CD4-positive, alpha-beta T cell treated with Interleukin-17A for 4 hours (primary cell): ENCODE measurements around the gene TTLL12.

Experiments
- DNase-seq: peaks from one replicate; pipeline ENCODE4 v3.0.0-alpha.2; 2020; ENCODE audit warnings: mixed read lengths

Gene TTLL12

DNA sequence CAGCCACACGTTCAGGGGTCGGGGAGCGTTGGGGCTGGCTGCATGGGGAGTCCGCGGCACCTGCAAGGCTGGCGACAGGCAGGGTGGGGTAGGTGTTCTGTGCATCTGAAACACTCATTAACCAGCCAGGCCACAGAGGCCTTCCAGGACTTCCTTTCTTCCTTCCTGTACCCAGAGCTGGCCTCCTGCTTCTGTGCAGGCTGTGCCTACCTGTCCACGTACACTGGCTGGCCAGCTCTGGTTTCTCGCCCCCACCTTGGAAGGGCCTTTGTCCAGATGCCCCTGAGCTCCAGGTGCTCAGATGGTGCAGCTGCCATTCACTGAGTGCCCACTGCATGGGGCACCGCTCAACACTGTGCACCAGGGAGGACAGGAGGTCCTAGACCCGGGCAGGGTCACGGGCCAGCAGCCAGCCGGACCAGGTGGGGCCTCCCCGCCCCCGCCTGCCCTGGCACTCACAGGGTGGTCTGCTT, 15.9 kb downstream of the TTLL12 start:
- DNase-seq = no peak

DNA sequence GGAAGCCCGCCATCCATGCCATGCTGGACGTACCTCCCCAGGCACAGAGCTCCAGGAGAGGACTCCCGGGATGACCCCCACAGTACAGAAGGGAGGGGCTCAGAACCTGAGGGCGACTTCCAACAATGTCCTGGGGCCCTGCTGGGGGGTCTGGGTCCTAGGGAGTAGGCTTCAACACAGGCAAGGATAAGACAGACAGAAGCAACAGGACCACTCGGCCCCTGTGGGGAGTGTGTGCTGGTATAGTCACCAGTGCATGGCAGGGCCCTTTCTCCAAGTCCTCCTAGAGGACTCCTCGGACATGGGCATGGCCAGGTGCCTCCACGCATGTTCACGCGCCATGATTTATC, 16.8 kb downstream of the TTLL12 start:
- no peak for DNase-seq

DNA sequence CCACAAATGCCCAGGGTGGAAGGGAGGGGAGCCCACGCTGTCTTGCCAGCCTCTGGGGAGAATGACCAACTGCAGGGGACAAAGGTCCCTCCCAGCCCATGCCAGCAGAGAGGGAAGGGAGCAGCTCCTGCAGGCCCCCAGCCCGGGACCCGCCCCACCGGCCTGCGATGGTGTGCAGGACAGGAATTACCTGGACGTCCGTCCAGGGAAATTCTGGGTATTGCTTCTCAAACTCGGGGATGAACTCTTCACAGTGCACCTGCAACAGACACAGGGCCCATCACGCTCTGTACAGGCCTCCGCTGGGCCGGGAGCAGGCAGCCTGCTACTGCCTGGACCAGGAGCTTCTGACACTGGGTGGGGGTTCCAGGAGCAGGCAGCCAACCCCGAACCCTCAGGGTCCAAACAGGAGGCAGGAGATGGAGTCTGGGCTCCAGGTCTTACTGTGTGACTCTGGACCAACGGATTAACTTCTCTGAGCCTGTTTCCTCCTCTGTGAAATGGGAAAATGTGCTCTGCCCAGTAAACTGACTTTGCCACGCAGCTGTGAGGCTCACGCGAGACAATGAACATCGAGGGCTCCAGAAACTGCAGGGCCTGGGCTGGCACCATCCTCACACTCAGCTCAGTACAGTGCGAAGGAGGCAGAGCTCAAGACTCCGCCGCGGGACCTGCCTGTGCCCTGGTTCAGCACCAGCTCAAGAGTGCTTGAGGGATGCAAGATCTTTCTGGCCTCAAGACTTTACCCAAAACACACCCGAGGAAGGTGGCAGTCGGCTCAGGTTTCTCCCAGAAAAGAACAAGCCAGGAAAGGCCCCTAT, 17.4 kb downstream of the TTLL12 start:
- no peak for DNase-seq

DNA sequence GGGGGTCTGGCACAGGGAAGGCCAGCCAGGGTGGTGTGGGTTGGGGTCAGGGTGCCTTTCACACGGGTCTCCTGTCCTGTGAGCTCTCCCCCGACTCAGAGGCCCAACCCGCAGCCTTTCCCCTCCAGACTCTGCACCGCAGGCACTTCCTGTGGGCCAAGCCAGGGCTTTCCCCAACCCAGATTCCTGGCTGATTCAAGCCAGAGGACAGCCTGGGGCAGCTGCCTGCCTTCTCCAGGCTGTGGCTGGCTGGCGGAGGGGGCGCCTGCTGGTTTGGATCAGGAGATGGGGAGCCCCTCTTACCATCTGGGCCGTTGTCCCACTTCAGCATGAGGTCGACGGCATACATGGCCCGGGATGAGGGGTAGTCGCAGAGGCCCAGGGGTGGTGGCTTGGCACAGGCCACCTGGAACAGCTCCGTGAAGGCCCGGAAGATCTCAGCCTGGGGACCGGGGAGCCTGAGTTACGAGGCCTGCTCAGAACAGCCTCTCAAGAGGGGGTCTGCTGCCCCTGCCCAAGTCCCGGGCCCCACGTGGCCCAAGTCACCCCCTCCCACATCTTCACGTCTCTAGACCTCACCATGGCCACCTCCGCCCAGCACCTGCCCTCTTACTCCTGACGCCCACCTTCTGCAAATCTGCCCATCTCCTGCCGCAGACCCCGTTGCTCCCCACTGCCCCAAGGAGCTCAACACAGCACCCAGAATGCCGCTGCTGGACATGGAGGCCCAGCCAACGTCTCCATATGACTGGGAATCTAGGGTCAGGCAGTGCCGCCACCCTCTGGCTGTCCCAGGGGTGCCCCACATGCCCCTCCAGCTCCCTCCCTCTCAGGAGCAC, 18.2 kb downstream of the TTLL12 start:
- DNase-seq = no peak

DNA sequence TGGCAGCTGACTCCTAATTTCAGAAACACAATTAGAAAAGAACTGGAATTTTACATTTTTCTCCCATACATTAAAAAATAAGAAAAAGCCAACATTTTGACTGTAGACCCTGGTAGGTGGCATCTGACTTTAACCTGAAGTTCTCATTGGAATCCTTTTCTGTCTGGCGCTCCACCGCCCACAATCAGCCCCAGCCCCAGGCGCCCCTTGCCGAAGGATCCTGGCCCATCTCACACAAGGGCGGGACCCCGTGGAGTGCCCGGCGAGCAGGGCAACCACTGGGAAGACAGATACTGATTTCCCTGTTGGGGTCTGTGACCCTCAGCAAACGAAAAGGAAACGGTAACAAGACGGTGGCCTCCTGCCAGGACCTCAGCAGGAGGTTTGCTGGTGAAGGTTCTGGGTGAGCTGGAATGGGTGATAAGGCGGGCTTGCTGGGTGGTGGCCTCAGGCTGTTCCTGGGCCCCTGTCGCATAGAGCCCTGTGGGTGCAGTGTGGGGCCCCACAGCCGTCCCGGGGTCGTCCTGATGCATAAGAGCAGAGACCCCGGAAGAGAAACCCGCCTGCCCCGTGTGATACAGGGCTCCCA, 19.8 kb downstream of the TTLL12 start:
- DNase-seq = no peak

DNA sequence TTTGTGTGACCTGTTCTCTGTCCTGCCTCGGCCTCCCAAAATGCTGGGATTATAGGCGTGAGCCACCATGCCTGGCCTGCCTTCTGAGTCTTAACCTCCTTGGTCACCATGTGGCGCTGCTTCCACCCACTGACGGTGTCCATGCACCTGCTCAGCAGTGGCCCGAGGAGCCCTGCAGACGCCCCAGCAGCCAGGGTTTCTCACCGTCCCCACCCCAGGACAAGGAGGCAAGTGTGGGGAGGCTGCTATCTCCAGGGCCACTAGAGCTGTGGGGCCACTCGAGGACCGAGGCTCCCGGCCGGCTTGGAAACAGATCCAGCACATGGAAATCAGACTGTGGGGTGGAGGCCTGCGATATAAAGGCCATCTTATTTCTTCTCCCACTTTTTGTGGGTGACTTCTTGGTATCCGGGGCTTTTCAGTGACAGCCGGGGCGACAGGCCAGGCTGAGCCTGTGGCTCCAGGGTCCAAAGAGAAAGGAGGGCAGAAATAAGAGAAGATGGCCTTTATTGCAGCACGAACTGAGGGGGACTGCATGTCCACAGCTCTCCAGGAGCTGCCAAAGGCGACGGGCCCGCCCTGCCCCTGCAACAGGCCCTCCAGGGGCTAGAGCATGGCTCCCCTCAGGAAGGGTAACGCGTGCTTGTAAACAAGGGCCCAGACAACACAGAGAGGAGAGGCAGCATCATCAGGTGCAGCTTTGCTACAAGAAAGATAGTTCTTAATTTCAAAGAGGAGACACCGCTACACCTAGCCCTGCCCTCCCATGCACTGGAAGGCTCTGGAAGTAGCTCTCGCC, 20.6 kb downstream of the TTLL12 start:
- no peak for DNase-seq

DNA sequence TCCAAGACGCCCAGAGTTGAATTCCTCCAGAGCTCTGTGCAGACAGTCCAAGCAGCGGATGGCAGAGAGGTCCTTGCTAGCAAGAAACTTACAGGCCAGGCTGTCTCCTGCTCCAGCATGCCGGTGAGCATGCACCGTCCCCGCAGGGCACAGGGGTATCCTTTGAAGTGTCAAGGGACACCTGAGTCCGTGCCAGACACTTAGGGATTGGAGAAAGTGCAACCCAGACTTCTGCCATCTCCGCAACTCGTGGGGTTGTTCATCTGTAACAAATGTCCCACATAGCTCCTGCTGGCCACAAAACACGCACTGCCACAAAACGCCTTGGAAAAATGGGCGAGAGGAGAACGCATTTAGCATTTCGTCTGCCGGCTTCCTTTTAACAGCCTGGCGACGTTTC, 22.3 kb downstream of the TTLL12 start:
- DNase-seq = no peak

DNA sequence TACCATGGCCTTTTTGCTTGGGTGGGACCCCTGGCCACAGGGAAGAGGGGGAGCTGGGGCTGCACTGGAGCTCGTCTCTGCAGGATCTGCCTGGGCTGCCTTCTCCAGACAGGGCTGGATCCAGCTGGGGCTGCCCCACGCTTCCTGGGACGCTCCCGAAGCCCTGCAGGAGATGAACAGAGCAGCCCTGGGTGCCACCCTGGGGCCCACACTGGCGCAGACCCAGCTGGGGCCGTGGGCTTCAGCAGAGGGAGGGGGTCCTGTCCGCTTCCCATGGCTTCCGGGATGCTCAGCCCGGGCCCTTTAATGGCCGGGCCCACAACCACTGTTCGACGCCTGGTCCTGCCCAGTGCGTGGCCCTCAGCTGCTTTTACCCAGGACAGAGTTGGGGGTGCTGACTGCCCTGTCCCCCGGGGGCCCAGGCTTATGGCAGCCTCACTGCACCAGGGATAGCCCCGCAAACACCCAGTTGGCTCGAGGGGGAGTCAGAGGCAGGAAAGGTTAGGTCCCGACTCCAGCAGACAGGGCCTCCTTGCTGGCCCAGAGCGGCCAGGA, 23.6 kb downstream of the TTLL12 start:
- DNase-seq = no peak

DNA sequence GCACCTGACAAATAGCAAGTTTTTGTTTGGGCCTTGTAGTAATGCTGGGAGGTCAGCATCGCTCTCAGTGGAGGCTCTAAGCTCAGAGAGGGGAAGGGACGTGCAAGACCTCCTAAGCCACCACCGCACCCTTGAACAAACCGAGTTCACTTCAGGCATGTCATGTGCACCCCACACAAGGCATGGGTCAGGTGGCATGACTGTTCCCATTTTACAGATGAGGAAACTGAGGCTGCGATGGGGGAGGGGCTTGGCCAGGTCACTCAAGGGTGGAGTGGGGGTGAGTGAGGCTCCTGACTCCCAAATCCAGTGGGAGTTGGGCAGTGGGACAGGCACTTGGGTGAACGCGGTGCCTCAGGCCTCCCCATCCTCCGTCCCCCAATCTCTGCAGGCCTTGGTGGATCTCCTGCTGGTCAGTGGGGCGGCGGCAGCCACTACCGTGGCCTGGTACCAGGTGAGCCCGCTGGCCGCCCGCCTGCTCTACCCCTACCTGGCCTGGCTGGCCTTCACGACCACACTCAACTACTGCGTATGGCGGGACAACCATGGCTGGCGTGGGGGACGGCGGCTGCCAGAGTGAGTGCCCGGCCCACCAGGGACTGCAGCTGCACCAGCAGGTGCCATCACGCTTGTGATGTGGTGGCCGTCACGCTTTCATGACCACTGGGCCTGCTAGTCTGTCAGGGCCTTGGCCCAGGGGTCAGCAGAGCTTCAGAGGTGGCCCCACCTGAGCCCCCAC, 24.4 kb downstream of the TTLL12 start:
- DNase-seq = no peak

DNA sequence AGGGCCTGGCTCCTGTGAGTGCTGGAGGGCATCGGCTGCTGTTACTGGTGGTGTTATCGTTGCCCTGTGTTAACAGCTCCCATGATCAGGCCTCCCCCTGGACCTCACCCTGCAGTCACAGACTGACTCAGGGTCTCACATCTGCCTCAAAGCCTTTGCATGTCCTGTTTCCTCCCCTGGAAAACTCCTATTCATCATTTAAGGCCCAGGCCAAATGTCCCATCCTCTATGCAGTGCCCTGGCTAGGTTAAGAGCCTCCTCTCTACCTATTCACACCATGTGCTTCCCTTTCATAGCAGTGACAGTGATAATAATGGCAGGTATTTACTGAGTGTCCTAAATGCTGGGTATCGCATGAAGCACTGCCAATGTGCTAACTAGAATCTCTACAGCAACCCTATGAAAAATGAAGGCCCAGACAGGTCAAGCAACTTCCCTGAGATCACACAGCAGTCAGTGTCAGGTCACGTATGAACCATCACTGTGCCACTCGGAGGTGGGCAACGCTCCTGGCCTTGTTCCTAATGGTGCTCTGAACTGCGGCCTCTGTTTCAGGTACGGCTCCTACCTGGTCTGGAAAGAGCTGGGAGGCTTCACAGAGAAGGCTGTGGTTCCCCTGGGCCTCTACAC, 26.3 kb downstream of the TTLL12 start:
- no peak for DNase-seq

DNA sequence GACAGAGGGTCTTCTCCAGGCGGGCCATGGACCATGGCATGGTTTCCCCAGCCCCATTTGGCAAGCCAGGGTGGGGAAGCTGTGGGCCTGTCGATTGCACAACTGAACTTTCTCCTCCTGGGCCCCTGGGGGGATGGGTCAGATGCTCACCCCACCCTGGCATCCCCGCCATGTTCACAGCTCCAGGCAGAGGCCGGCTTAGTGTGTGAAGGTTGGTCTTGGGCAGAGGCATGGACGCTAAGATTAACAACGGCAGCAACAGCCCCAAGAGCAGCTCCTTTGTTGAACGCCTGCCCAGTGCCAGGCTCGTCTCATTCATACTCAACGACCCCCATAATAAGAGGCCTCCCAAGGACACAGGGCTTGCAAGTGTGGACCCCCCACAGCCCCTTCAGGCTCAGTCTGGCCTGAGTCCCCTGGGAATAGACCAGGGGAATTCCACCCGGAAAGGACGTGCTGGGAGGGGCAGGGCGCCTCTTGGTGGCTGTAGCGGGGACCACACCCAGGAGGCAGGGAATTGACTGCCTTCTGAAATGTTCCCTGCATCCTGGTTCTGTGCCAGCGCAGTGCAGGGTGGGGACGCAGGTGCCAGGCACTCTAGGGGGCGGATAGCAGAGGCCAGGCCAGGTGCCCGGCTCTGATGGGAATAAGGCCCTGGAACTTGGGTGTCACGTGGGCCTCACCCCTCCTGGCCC, 27.3 kb downstream of the TTLL12 start:
- DNase-seq = no peak

DNA sequence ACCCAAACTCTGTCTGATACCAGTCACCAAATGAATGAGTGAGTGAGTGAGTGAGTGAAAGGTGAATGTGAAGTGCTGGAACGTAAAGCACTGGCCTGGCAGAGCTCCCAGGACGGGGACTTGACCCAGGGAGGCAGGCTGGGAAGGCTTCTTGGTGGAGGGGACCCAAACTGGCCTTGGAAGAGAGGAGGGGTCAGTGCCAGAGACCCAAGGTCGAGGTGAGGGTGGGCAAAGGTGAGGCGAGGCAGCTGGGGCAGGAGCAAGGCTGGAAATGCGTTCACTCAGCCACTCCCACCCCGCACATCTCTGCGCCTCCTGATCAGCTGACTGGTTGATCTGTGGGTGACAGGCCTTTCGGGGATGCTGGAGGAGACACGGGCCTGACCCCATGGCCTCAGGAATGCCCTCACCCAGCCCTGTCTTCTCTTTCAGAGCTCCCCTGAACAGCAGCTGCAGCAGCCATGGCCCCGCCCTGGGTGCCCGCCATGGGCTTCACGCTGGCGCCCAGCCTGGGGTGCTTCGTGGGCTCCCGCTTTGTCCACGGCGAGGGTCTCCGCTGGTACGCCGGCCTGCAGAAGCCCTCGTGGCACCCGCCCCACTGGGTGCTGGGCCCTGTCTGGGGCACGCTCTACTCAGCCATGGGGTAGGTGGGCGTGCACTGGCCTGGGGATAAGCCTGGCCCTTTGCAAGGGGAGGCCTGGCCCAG, 28.0 kb downstream of the TTLL12 start:
- DNase-seq = no peak

DNA sequence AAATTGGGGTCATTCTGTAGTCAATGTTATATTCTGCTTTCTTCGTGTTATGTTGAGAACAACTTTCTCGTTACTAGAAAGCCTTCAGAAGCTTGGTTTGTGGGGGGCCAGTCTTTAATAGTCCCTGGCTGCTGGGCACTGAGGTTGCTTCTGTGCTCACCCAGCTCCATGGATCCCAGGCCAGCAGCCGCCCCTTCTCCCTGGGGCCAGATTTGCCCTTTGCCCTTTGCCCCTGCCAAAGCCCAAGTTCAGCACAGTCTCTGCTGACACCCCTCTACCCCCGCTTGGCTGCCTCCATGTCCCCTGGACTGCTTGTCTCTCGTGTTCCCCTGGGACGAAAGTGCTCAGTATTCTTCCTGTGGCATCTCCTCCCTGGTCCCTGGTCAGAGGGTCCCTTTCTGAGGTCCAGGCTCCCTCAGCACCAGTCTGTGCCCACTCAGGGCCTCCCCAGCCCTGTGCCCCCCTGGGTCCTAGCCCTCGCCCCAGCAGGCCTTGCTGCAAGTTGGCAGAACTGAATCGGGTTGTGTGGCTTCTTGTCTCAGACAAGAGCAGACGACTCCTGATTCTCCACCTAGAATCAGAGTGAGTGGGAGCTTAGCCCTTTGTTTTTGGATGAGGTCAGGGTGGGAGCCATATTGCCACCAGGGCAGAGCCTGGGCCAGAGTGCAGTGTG, 28.9 kb downstream of the TTLL12 start:
- no peak for DNase-seq

DNA sequence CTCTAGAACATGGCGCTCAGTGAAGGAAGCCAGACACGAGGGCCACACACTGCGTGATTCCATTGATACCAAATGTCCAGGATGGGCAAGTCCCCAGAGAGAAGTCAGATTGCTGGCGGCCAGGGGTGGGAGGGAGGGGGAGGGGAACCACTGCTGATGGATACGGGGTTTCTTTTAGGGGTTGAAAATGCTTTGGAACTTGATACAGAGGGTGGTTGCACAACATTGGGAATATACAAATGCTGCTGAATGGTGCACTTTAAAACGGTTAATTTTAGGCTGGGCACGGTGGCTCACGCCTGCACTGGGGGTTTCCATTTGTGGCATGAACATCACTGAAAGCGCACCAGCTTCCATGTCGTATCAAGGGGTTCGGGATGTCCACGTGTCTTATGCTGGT, 30.5 kb downstream of the TTLL12 start:
- DNase-seq = no peak

DNA sequence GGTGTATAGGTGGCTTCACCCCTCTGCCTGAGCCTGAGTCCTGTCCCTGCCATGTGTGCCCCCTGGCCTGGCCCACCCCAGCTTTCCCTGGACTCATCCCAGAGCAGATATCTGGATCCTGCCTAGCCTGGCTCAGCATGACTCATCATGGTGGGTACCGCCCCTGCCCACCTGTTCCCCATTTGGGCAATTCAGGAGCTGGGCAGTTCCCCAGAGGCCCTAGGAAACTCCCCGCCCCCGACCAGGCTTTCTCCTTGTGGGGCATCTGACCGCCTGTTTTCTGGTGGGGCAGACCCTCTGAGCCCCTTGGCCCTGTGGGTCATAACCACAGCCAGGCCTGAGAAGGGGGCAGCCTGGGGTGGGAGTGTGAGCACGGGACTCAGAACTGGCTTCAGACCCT, 31.1 kb downstream of the TTLL12 start:
- no peak for DNase-seq

DNA sequence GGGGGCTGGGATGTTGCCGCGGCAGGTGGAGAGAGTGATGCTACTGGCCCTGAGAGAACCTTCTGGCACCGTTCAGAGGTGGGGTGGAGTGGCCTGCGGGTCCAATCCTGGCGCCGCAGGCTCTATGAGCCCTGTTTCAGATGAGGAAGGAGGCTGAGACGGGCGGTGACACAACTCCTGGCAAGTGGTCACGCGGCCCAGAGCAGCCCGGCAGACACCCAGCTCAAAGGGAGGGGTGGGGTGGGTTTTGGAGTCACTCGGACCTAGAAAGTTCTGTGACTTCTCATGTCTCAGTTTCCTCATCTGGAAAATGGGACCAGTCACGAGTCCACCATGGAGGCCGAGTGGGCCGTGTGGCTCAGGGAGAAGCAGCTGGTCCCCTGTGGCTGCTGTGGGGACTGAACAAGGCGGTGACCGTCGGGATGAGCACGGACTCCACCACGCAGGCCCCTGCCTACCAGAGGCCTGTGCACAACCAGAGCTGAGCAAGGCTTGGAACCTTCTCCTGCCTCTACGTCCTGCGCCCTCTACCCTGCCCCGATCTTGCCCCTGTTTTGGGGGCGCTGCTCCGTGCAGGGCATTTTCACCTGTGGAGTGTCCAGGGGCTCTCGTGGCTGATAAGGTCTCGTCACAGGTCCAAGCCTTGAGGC, 31.9 kb downstream of the TTLL12 start:
- no peak for DNase-seq

DNA sequence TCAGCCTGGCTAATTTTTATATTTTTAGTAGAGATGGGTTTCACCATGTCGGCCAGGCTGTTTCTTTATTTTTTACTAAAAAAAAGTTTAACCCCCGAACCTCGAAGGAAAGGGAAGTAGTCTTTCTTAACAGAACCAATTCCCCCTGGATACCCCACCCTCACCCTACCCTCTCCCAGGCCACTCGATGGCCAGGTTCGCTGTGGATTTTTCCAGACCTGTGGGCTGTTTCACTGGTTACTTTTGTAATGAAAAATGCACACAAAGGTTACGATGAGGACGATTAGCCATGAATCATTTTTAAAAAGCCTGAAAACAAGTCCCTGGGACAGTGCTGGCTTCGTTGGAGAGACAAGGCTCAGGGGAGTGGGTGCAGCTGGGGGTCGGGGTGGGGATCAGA, 33.0 kb downstream of the TTLL12 start:
- DNase-seq = no peak

DNA sequence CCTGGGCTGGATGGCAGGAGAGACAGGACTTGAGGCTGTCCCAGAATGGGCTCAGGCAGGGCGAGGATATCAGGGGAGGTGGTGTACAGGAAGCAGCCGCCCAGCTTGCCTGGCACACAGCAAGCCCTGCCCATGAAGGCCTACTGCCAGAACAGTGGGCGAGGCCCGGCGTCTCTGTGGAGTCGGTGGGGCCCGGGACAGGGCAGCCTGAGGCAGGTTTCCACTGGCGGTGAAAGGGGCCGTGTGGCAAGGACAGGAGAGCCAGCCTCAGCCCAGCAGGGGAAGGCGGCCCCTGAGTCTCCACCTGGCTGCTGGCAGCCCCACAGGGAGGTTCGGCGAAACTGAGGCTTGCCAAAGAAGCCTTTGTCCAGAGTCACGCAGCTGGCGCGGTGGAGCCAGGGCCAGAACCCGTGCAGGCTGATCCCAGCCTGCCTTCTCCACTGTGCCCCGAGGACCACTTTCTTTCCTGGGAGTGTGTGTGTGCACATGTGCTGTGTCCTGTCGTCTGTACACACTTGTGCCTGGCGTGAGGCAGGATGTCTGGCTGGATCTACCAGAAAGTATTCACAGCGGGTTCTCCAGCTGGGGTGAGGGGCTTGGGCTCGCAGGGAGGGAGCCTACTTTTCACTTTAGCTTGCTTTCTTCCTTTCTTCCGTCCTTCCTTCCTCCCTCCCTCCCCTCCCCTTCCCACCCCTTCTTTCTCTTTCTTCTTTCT, 34.4 kb downstream of the TTLL12 start:
- peak; percentile 77 for DNase-seq
